NCI-H146 (cell line): ENCODE measurements around the gene CD63.
A peak's percentile ranks its signal among the peaks of the same experiment; 100 is the strongest.

Experiments
- DNase-seq: peaks from one replicate; lab custom pipeline; 2025; lab: John Stamatoyannopoulos, UW

The CD63 gene

DNA sequence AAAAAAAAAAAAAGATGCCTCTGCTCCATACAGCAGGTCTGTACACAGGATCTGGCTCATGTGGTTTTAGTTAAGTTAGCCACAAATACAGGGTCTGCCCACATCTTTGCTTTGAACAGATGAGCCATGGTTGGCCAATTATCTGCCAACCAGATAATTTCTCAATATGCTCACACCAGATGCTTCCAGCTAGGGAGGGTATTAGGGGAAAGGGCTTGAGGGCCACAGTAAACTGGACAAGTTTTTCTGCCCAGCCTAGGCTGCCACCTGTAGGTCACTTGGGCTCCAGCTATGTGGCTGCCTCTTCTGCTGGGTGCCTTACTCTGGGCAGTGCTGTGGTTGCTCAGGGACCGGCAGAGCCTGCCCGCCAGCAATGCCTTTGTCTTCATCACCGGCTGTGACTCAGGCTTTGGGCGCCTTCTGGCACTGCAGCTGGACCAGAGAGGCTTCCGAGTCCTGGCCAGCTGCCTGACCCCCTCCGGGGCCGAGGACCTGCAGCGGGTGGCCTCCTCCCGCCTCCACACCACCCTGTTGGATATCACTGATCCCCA lies 7.8 kb downstream of the CD63 start:
- no peak for DNase-seq

- DNase-seq, result no peak
These were observed 8.7 kb downstream of the CD63 start, which contains the start of gene RDH5 for GRCh38 chr12:55720071-55720564. RDH5 (plus strand) TSS chr12:55720393; CDS start chr12:55721185, 792 bp downstream.

GRCh38 chr12:55719371-55719770 lies 9.4 kb downstream of the CD63 start:
- no peak for DNase-seq

DNA sequence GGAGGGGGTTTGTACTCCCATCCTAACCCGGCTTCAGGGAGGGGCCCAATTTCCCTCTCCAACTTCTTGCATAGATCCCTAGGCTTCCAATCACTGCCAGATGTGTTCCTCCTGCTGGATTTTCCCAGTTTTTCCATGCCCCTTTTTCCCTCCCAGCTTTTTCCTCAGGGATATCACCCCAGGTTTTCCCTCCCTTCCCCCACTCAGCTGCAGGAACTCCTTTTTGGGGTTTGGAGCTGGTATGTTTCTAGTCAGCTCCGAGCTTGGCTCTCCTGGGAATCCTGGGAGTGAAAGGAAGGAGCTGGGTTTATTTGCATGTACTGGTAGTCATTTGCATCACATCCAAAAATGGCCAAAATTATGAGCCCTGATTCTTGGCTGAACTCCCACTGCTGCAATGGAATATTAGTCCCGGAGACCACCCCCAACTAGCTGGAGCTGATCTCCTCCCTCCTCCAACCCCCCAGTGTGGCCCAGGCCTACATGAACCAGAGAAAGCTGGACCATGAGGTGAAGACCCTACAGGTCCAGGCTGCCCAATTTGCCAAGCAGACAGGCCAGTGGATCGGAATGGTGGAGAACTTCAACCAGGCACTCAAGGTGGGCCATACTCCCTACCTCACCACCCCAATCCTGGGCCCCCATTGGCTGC lies 10.1 kb downstream of the CD63 start:
- DNase-seq, result no peak

GRCh38 chr12:55718015-55718414 lies 10.8 kb downstream of the CD63 start:
- no peak for DNase-seq

- no peak for DNase-seq
These were observed 11.5 kb downstream of the CD63 start for GRCh38 chr12:55717011-55718007.

GRCh38 chr12:55716582-55716957 lies 12.2 kb downstream of the CD63 start:
- DNase-seq, result no peak

DNA sequence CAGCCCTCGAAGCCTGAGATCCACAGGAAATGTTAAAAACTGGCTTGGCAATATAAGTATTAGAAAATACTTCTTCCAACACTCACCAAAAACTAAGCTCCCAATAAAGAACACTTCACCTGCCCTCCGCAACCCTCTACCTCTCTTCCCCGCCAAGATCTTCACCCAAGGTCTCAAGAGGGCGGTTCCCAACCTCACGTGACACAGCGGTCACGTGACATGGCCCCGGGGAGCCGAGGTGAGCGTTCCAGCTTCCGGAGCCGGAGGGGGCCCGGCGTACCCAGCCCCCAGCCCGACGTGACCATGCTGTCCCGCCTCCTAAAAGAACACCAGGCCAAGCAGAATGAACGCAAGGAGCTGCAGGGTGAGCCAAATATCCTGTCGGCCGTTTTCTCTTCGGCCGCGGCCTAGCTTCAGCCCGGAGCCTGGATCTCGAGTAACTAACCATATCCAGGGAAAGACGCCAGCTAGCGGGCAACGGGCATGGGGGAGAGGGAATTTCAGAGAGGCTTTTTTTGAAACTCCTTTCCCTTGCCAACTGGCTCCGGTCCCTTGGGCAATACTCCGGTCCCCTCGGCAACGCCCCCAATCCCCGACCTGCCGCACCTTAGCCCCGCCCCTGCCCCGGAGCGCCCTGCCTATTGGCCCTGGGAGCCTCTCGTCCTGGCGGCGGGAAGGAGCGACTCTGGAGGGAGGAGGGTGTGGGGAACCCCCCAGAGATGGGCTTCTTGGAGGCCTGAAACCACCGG lies 12.8 kb downstream of the CD63 start, which contains the start of gene BLOC1S1:
BLOC1S1 (plus strand) TSS at position 214 of the 749 bp plus-strand sequence; CDS start at position 220, 6 bp downstream.
- DNase-seq, result peak; percentile 96

DNA sequence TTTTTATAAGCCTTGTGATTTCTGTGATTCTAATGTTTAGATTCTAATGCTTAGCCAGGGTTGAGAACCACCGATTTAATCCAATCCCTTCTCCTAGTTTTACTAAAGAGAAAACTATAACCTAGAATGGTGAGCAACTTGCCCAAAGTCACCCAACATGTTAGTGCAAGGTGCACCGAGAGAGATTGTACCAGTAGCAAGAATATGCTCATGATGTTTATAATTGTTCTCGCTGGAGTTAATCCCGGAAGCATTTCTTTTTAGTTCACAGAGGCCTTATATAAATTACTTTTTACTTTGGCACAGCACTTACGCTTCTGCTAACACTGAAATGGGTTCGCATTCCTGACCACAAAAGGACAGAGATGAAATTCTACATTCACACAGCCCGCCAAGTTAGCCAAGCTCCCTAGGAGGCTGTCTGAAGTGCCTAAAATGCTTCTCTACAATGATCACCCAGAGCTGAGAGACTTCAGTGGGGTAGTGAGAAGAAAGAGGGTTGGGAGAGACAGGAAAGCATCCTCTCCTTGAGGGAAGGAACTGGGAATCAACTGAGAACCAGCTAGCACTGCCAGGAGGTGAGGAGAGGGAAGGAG lies 13.5 kb downstream of the CD63 start:
- no peak for DNase-seq

GRCh38 chr12:55713721-55714120 lies 15.1 kb downstream of the CD63 start:
- DNase-seq, result no peak

DNA sequence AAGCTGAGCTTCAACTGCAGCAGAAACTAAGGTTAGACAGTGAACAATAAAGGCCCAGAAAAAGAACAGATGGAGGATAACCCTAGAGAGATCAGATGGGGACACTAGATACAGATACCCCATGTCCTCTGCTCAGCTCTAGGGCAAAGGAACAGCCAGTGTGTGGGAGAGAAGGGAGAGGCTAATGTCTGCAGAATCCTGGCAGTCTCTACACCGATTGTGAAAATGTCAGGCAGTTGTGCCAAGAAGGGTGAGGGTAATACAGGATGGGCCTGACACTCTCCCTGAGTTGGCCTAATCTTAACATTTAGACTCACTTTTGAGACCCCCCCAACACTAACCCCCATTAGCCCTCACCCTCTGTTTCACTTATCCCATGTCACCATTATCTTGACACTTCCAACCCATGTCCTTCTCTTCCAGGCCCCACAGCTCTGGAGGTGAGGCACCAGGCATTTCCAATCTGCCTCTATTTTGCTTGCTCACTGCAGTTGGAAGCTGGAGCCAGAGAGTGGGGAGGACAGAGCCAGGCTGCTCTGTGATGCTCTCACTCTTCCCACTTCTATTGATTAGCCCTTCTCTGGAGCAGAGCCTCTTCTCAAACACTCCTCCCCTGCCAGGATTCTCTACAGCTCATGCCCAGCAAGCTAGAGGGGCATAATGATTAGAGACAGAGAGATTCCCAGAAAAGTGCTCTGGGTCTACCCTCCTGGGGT lies 16.0 kb downstream of the CD63 start:
- no peak for DNase-seq

DNA sequence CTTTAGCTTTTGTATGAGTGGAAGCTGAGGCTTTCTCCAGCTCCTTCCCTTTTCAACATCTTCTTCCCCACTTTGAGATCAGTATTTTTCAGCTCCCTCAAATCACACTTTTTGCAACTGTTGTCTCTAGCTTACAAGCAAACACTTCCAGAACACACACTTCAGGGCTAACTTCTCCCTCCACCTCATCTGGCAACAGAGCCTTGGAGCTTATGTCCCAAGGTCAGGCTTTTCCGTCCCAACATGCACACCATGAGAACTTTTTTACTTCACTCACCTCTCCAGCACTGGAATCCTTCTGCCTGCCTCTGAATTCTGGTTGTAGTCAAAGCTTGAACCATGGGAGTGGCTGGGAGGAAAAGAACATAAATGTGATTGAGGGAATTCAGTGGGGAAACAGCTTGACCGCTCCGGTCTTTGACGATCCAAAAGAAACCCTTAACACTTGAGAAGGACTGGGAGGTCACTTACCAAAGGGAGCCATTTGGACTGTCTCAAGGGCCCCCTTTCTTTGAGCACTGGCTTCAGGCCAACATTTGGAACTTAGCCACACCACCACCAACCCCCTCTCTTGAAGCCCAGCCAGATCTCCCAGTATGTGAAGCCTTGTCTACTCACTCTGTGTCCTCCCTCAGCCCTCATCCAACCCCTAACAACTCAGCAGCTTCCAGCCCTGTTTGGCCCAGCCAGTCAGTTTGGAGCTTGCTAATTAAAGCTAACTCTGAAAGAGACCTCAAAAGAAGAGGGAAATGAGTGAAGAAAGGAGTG lies 16.8 kb downstream of the CD63 start:
- no peak for DNase-seq

- no peak for DNase-seq
These were observed 20.0 kb downstream of the CD63 start for GRCh38 chr12:55708695-55709233.

GRCh38 chr12:55707841-55708694 lies 20.7 kb downstream of the CD63 start, which contains the start of gene ITGA7:
ITGA7 (minus strand) TSS chr12:55707904; CDS start chr12:55707682, 222 bp downstream.
- DNase-seq, result peak; percentile 84

- DNase-seq, result no peak
These were observed 21.6 kb downstream of the CD63 start for GRCh38 chr12:55707219-55707671.

GRCh38 chr12:55706568-55707218 lies 22.1 kb downstream of the CD63 start:
- no peak for DNase-seq

DNA sequence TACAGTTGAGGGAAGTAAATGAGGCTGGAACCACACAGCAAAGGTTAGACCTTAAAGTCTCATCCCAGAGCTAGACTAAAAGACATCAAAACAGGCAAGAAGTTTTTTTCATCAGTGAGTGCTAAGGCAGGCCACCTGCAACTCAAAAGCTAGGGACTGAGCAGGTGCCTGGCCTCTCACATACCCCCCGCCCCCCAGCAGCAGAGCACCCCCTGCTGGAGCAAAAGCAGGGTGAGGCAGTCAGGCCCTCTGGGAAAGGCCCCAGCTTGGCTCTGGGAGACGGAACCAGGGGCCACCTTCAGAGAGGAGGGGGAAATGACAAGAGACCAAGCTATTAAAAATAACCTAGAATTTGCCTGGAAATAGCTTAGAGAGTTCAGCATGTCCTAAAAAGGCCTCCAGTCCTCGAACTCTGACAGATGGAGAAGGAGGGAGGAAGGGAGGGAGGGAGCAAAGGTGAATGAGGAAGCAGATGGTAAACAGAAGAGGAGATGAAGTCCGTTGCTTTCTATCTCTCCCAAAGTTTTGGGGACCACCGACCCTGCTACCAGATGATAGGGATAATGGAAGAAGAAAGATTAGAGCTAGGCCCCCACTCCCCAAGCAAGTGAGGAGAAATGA lies 22.9 kb downstream of the CD63 start:
- DNase-seq, result no peak
